ENCODE results near the gene FBXL7. TPM values are rescaled to one million over a fixed set of nuclear protein-coding genes. Genes with fewer than 3 reads are reported as not detected.

FBXL7 gene
- total RNA-seq, 2 experiments from 2014 or later = not detected

DNA sequence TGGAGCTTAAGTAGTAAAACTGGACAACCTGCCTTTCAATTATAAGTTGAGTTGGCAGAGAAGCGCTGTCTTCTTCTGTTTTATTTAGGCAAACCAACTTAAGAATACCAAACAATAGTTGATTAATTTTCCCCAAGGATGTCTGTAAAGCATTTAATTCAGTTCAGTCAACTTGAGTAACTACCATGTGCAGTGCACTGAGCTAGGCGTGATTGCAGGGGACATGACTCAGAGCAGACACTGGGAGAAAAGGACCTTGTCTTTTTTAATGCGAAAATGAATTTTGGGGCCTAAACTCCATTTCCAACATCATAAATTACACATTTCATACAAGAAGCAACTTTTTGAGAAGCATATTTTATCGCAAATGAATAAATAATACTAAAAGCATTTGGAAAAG is 66.3 kb downstream of the FBXL7 start:
- Histone ChIP-seq H3K9me3 (ENCODE audit: control insufficient read depth in 1 of 2, insufficient read depth in 1 of 2, low read length in 2 of 2) (peaks cover 0 to 5% of the 10 kb centered on the region in 2 experiments), H3K27ac (ENCODE audit: low read depth in 1 of 2, low read length in 2 of 2) (no peak overlapping the region), H3K27me3 (ENCODE audit: control insufficient read depth in 1 of 2, insufficient read depth in 2 of 2, low read length in 2 of 2) (no peaks in the 10 kb centered on the region), H3K4me1 (ENCODE audit: insufficient read depth, low read length) (no peaks in the 10 kb centered on the region), H3K4me3 (ENCODE audit: low read length) (no peak overlapping the region), H3K36me3 (ENCODE audit: insufficient read depth, low read length) (no peaks in the 10 kb centered on the region)
- intact Hi-C loops (cut with DNase I, micrococcal nuclease) = no loop called here
- DNase-seq (no peak), ATAC-seq (ENCODE audit: poor library complexity) (no peak)
- H3K36me3 Mint-ChIP-seq (ENCODE audit: low read depth) = no peaks in the 10 kb centered on the region
- ChIA-PET POLR2A (no interaction called here), CTCF (no interaction called here)
- H3K9me3 Mint-ChIP-seq = peaks cover 6% of the 10 kb centered on the region
- no peaks in the 10 kb centered on the region for H3K4me1 Mint-ChIP-seq (ENCODE audit: low read depth)
- TF ChIP-seq, protein P1, sequence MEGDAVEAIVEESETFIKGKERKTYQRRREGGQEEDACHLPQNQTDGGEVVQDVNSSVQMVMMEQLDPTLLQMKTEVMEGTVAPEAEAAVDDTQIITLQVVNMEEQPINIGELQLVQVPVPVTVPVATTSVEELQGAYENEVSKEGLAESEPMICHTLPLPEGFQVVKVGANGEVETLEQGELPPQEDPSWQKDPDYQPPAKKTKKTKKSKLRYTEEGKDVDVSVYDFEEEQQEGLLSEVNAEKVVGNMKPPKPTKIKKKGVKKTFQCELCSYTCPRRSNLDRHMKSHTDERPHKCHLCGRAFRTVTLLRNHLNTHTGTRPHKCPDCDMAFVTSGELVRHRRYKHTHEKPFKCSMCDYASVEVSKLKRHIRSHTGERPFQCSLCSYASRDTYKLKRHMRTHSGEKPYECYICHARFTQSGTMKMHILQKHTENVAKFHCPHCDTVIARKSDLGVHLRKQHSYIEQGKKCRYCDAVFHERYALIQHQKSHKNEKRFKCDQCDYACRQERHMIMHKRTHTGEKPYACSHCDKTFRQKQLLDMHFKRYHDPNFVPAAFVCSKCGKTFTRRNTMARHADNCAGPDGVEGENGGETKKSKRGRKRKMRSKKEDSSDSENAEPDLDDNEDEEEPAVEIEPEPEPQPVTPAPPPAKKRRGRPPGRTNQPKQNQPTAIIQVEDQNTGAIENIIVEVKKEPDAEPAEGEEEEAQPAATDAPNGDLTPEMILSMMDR (IDR thresholded peaks at IDR 0.05) = no peak
- H3K27me3 Mint-ChIP-seq = no peaks in the 10 kb centered on the region
- no peak overlapping the region for H3K4me3 Mint-ChIP-seq
- H3K27ac Mint-ChIP-seq = no peak overlapping the region

- Mint-ChIP-seq H3K27me3 (no peaks in the 10 kb centered on the region), H3K4me1 (ENCODE audit: low read depth) (no peaks in the 10 kb centered on the region), H3K9me3 (peaks cover 6% of the 10 kb centered on the region), H3K27ac (no peak overlapping the region), H3K4me3 (no peak overlapping the region), H3K36me3 (ENCODE audit: low read depth) (no peaks in the 10 kb centered on the region)
- peaks cover 0 to 8% of the 10 kb centered on the region in 2 experiments for H3K9me3 ChIP-seq (ENCODE audit: control insufficient read depth in 1 of 2, insufficient read depth in 1 of 2, low read length in 2 of 2)
- H3K36me3 ChIP-seq (ENCODE audit: insufficient read depth, low read length) = no peaks in the 10 kb centered on the region
- H3K27ac ChIP-seq (ENCODE audit: low read depth in 1 of 2, low read length in 2 of 2) = no peak overlapping the region
- intact Hi-C loops (cut with DNase I, micrococcal nuclease) = no loop called here
- TF ChIP-seq, protein P1 (IDR thresholded peaks at IDR 0.05) = no peak
- CTCF ChIA-PET = no interaction called here
- ATAC-seq (ENCODE audit: poor library complexity) = no peak
- H3K4me1 ChIP-seq (ENCODE audit: insufficient read depth, low read length) = no peaks in the 10 kb centered on the region
- no peaks in the 10 kb centered on the region for H3K27me3 ChIP-seq (ENCODE audit: control insufficient read depth in 1 of 2, insufficient read depth in 2 of 2, low read length in 2 of 2)
- POLR2A ChIA-PET = no interaction called here
- no peak overlapping the region for H3K4me3 ChIP-seq (ENCODE audit: low read length)
- no peak for DNase-seq
These were observed 66.8 kb downstream of the FBXL7 start for GRCh38 chr5:15566789-15567188.

- Histone ChIP-seq H3K27ac (ENCODE audit: low read depth in 1 of 2, low read length in 2 of 2) (no peak overlapping the region), H3K27me3 (ENCODE audit: control insufficient read depth in 1 of 2, insufficient read depth in 2 of 2, low read length in 2 of 2) (no peaks in the 10 kb centered on the region), H3K36me3 (ENCODE audit: insufficient read depth, low read length) (no peaks in the 10 kb centered on the region), H3K4me3 (ENCODE audit: low read length) (no peak overlapping the region), H3K9me3 (ENCODE audit: control insufficient read depth in 1 of 2, insufficient read depth in 1 of 2, low read length in 2 of 2) (peaks cover 0 to 8% of the 10 kb centered on the region in 2 experiments), H3K4me1 (ENCODE audit: insufficient read depth, low read length) (no peaks in the 10 kb centered on the region)
- Mint-ChIP-seq H3K27ac (no peak overlapping the region), H3K4me3 (no peak overlapping the region), H3K9me3 (peaks cover 3% of the 10 kb centered on the region), H3K4me1 (ENCODE audit: low read depth) (no peaks in the 10 kb centered on the region), H3K36me3 (ENCODE audit: low read depth) (no peaks in the 10 kb centered on the region), H3K27me3 (no peaks in the 10 kb centered on the region)
- POLR2A ChIA-PET = no interaction called here
- DNase-seq (no peak), ATAC-seq (ENCODE audit: poor library complexity) (no peak)
- intact Hi-C loops (cut with DNase I, micrococcal nuclease) = no loop called here
- CTCF ChIA-PET = no interaction called here
- TF ChIP-seq, protein P1 (IDR thresholded peaks at IDR 0.05) = no peak
These were observed 70.5 kb downstream of the FBXL7 start for GRCh38 chr5:15570491-15570890.
